ENCODE results near the gene CACNB4. TPM values are rescaled to one million over a fixed set of nuclear protein-coding genes. Genes with fewer than 3 reads are reported as not detected.

Gene CACNB4
- total RNA-seq, 1 experiment from 2014 or later: not detected

GRCh38 chr2:151789055-151789834, 309.6 kb downstream of the CACNB4 start:
- H3K79me2 ChIP-seq (ENCODE audit: low read length): no peaks in the 10 kb centered on the region
- intact Hi-C loops (cut with micrococcal nuclease): no loop called here
- ChIA-PET POLR2A (ENCODE audit: unreplicated experiment) (no interaction called here), CTCF (no interaction called here)
- H3K36me3 ChIP-seq (ENCODE audit: low read depth, low read length): no peaks in the 10 kb centered on the region
- ATAC-seq (no peak), DNase-seq (no peak)
- no peaks in the 10 kb centered on the region for H3F3A ChIP-seq (ENCODE audit: low read length, unreplicated experiment)
- H3K9me2 ChIP-seq (replicated peaks; ENCODE audit: low read length): no peaks in the 10 kb centered on the region
- no peaks in the 10 kb centered on the region for H4K20me1 ChIP-seq (ENCODE audit: low read length)
- no peaks in the 10 kb centered on the region for H3K4me1 ChIP-seq (ENCODE audit: insufficient read depth, low read length)
- H3K9me3 ChIP-seq (ENCODE audit: low read length): no peaks in the 10 kb centered on the region
- no peaks in the 10 kb centered on the region for H3K27me3 ChIP-seq (ENCODE audit: low read length)
- TF ChIP-seq CTCF (conservative IDR thresholded peaks at IDR 0.05; ENCODE audit: low read depth, low read length) (no peak), EZH2phosphoT487 (IDR thresholded peaks at IDR 0.05; ENCODE audit: borderline replicate concordance, low read length) (no peak), EZH2 (IDR thresholded peaks at IDR 0.05; ENCODE audit: low read length, unreplicated experiment) (no peak)
- no peak overlapping the region for H3K4me3 ChIP-seq (ENCODE audit: low read length)
- H3K9ac ChIP-seq (ENCODE audit: low read length): no peak overlapping the region
- no TSS peak for BruUV-seq (replicated peaks)
- H3K27ac ChIP-seq (ENCODE audit: low read length): no peak overlapping the region
- H2AFZ ChIP-seq (ENCODE audit: low read length): no peak overlapping the region
- no peak overlapping the region for H3K4me2 ChIP-seq (ENCODE audit: low read length)

GRCh38 chr2:151786483-151786882, 312.4 kb downstream of the CACNB4 start:
- Histone ChIP-seq H3K27me3 (ENCODE audit: low read length) (no peaks in the 10 kb centered on the region), H3K9ac (ENCODE audit: low read length) (no peak overlapping the region), H3K9me2 (replicated peaks; ENCODE audit: low read length) (no peaks in the 10 kb centered on the region), H3K9me3 (ENCODE audit: low read length) (no peaks in the 10 kb centered on the region), H3K4me1 (ENCODE audit: insufficient read depth, low read length) (no peaks in the 10 kb centered on the region), H3F3A (ENCODE audit: low read length, unreplicated experiment) (no peaks in the 10 kb centered on the region), H2AFZ (ENCODE audit: low read length) (no peak overlapping the region), H3K4me2 (ENCODE audit: low read length) (no peak overlapping the region), H3K36me3 (ENCODE audit: low read depth, low read length) (peaks cover under 1% of the 10 kb centered on the region; the same call in 1 of the 2 replicates), H3K4me3 (ENCODE audit: low read length) (no peak overlapping the region), H3K79me2 (ENCODE audit: low read length) (no peaks in the 10 kb centered on the region), H4K20me1 (ENCODE audit: low read length) (no peaks in the 10 kb centered on the region), H3K27ac (ENCODE audit: low read length) (no peak overlapping the region)
- ChIA-PET CTCF (no interaction called here), POLR2A (ENCODE audit: unreplicated experiment) (no interaction called here)
- no TSS peak for BruUV-seq (replicated peaks)
- TF ChIP-seq EZH2 (IDR thresholded peaks at IDR 0.05; ENCODE audit: low read length, unreplicated experiment): no peak
- TF ChIP-seq CTCF (conservative IDR thresholded peaks at IDR 0.05; ENCODE audit: low read depth, low read length): no peak
- TF ChIP-seq EZH2phosphoT487 (IDR thresholded peaks at IDR 0.05; ENCODE audit: borderline replicate concordance, low read length): no peak
- intact Hi-C loops (cut with micrococcal nuclease): no loop called here
- DNase-seq (no peak), ATAC-seq (no peak)

GRCh38 chr2:151786077-151786476, 312.8 kb downstream of the CACNB4 start:
- H3K36me3 ChIP-seq (ENCODE audit: low read depth, low read length): peaks cover 2% of the 10 kb centered on the region; the same call in 1 of the 2 replicates
- no peak overlapping the region for H3K4me2 ChIP-seq (ENCODE audit: low read length)
- H3K79me2 ChIP-seq (ENCODE audit: low read length): no peaks in the 10 kb centered on the region
- no peaks in the 10 kb centered on the region for H3K4me1 ChIP-seq (ENCODE audit: insufficient read depth, low read length)
- intact Hi-C loops (cut with micrococcal nuclease): no loop called here
- no peak overlapping the region for H3K27ac ChIP-seq (ENCODE audit: low read length)
- no peak for TF ChIP-seq CTCF (conservative IDR thresholded peaks at IDR 0.05; ENCODE audit: low read depth, low read length)
- TF ChIP-seq EZH2 (IDR thresholded peaks at IDR 0.05; ENCODE audit: low read length, unreplicated experiment): no peak
- TF ChIP-seq EZH2phosphoT487 (IDR thresholded peaks at IDR 0.05; ENCODE audit: borderline replicate concordance, low read length): no peak
- H3K9me2 ChIP-seq (replicated peaks; ENCODE audit: low read length): no peaks in the 10 kb centered on the region
- H3K27me3 ChIP-seq (ENCODE audit: low read length): no peaks in the 10 kb centered on the region
- no peak overlapping the region for H3K9ac ChIP-seq (ENCODE audit: low read length)
- no TSS peak for BruUV-seq (replicated peaks)
- no peak for ATAC-seq
- no peaks in the 10 kb centered on the region for H3F3A ChIP-seq (ENCODE audit: low read length, unreplicated experiment)
- ChIA-PET CTCF (no interaction called here), POLR2A (ENCODE audit: unreplicated experiment) (no interaction called here)
- H3K9me3 ChIP-seq (ENCODE audit: low read length): no peaks in the 10 kb centered on the region
- no peak overlapping the region for H2AFZ ChIP-seq (ENCODE audit: low read length)
- no peak for DNase-seq
- no peak overlapping the region for H3K4me3 ChIP-seq (ENCODE audit: low read length)
- H4K20me1 ChIP-seq (ENCODE audit: low read length): no peaks in the 10 kb centered on the region

Measured in PC-3 (cell line).